HS-27A (cell line): ENCODE data around the gene HS3ST6.
"Not testable (repeated sequence)": the region's sequence is repeated elsewhere in the genome, so short reads cannot be mapped to it uniquely, and the experiment has no call there.

Experiments used
- DNase-seq: peaks from one replicate; pipeline ENCODE4 v3.0.0-alpha.2; 2012; ENCODE audit warnings: low read depth, missing footprints

Gene HS3ST6

DNA sequence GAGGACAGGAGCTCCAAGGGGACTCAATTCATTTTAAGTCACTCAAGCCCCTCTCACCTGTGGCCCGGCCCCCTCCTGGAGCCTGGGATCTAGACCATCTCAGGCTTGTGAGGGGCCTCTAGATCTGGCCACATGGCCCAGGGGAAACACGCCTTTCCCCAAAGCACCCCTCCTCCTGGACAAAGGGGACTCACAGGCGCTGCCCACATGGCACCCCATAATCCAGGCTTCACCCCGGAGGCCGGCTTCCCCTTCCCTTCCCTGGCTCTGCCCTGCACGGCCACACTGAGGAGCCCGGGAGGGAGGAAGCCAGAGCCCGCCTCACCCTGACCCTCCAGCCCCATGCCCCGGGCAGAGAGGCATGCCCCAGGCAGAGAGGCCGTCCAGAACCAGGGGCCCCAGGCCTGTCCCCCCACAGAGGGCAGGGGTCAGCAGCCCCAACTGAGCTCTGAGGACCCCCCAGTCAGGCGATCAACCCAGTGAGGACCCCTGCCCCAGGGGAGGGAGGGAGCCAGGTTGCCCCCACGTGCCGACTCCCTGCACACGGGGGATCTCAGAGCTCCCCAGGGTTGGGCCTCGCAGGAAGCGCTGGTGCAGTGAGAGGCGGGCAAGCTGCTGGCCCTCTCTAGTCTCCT is 10.9 kb downstream of the HS3ST6 start:
- DNase-seq = no peak

DNA sequence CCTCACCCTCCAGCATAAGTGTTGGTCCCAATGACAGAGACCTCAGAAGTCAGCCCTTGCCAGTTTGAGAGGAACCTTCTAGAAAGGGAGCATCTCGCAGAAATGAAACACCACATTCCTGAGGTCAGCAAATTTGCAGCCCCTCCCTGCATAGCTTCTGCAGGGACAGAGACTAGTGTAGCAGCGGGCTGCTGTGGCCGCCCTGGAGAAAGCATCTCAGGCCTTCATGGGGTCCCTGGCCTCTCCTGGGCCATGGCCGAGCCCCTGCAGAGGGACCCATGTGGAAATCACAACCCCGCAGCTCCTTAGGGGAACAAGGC is 11.4 kb downstream of the HS3ST6 start:
- DNase-seq = no peak

DNA sequence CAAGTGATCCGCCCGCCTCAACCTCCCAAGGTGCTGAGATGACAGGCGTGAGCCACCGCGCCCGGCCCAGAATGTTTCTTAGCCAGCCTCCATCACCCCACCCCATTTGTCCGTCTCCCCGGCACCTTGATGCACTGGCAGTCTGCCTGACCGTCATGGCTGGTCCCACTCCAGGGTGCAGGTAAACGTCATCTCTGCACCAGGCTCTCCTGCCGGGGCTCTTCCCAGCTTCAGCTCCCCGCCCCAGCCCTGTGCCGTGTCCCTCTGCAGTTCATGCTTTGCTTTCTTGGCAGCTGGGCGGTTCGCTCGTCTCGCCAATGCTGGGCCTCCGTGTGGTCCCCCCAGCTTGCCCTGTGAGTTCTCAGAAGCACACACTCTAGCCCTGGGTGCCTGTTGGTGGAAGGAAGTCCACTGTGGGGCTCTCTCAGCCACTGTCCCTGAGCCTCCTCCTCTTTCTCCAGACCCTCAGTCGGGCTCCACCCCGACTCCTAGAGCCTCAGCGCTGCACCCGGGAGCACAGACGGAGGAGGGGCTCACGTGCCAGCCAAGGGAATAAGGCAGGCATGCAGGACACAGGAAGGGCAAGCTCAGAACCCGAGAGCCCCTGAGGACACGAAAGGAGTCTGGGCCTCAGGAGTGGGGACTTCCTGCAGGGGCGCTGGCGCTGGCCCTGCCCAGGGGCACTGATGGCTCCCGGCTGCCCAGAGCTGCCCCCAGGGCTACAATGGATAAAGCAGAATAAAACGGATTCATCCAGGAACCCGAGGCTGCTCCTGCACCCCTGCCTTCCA is 12.0 kb downstream of the HS3ST6 start:
- DNase-seq = no peak

DNA sequence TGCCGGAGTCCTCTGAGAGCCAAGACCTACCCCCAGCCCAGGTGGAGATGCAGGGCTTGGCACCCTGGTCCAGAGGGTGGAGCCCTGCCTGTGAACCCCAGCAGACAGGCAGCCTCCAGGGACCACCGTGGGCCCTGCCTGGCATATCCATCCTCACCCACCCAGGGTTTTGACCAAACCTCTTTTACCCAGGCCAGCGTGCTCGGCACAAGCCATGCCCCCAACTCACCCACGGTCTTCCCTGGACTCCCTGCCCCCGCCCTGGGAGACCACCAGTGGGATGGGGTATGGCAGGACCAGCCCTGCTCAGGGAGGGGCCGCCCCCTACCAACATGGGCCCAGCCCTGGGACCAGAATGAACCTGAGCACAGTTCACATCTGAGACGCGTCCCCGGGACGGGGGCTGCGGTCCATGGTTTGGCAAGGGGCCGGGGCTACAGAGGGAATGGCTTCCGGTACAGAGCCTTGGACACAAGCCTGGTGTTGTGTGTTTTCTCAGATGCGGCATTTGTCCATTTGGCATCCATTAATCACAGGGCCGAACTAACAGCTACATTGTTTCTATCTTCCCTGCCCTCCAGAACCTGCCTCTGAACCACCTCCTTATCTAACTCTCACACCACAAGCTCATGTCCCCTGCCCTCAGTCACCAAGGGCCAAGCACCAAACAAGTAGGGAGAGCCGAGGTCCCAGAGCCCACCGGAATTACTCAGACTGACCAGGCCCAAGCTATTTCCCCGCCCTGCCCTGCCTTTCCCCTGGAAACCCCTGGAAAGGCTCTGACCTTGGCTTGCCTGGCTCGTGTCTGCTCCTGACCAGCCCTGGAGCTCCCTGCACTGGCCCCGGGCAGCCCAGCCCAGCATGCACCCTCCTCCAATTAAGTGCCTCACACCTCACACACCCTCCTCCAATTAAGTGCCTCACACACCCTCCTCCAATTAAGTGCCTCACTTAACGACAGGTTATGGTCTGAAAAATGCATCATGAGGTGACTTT is 14.1 kb downstream of the HS3ST6 start:
- DNase-seq = no peak

DNA sequence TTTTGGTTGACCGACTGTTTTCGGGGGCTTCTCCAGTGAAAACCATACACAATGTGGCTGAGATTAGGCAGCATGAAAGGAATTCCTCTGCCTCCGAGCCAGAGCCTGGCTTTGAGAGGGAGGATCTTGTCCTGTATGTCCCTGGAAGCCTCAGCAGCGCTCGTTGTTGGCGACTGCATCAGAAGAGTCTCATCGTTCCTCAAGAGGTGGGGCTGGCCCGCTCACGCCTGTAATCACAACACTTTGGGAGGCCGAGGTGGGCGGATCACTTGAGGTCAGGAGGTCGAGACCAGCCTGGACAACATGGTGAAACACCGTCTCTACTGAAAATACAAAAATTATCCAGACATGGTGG is 15.0 kb downstream of the HS3ST6 start:
- DNase-seq = no peak

DNA sequence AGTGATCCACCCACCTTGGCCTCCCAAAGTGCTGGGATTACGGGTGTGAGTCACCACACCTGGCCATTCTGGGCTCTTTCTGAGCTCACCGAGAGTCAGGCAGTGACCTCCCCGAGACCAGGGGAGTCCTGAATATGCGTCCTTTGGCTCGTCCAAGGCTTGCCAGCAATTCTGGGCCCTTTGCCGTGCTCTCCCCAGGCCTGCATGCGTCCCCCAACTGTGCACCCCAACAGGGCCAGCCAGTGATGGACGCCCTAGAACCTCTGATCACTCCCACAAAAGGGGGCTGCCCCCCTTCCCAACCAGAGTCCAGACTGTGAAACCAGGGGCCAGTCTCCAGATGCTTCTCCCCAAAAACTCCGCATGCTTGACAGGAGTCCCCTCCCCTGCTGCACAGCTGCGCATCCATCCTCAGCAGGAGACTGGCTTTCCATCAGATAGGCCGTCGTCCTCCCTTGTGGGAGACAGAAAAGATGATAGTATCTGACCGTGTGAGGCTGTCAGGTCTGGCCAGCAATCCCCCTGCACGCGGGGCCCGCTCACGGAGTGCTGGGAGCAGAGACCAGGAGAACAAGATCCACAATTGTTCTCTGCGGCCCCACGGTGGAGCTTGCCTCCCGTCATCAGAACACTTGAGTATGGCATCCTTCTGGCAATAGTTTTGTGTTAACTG is 15.5 kb downstream of the HS3ST6 start:
- DNase-seq = no peak

DNA sequence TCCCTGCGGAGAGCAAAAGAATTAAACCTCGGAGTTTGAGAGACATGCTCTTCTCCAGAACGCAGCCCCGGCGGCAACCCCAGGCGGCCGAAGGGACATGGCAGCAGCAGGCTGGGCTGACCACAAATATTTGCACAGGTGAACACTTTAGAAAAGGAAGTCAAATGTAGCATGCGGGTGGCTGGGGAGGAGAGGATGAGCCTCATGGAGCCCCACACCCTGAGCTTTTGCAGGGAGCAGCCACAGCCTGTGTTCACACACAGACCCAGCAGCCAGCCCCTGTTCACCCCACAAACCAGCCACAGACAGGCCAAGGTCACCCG is 17.8 kb downstream of the HS3ST6 start:
- DNase-seq = no peak

DNA sequence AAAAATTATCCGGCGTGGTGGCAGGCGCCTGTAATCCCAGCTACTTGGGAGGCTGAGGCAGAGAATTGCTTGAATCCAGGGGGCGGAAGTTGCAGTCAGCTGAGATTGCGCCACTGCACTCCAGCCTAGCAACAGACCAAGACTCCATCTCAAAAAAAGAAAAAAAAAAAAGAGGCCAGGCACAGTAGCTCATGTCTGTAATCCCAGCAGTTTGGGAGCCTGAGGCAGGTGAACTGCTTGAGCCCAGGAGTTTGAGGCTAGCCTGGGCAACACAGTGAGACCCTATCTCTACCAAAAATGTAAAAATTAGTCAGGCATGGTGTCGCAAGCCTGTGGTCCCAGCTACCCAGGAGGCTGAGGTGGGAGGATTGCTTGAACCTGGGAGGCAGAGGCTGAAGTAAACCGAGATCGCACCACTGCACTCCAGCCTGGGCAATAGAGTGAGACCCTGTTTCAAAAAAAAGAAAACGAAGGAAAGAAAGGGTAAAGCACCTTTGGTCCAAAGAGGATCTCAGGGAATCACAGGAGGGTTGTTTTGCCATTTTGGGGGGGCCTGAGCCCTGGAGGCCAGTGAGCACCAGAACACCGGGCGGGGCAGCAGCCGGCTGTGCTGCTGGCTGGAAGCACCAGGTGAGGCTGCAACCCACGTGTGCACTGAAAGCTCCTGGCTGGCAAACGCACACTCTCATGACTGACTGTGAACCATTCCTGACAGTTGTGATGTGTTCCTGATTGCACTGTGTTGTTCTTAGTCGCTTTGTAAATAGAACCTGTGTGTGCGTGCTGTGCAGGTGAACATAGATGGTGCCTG is 18.4 kb downstream of the HS3ST6 start:
- no peak for DNase-seq

DNA sequence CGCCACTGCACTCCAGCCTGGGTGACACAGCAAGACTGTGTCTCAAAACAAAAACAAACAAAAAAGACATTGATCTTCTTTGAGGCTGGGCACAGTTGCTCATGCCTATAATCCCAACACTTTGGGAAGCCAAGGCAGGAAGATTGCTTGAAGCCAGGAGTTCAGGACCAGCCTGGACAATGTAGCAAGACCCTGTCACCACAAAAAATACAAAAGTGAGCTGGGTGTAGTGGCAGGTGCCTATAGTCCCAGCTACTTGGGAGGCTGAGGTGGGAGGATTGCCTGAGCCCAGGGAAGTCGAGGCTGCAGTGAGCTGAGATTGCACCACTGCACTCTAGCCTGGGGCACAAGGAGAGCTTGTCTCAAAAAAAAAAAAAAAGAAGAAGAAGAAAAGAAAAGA is 20.5 kb downstream of the HS3ST6 start:
- DNase-seq = not testable (repeated sequence)

DNA sequence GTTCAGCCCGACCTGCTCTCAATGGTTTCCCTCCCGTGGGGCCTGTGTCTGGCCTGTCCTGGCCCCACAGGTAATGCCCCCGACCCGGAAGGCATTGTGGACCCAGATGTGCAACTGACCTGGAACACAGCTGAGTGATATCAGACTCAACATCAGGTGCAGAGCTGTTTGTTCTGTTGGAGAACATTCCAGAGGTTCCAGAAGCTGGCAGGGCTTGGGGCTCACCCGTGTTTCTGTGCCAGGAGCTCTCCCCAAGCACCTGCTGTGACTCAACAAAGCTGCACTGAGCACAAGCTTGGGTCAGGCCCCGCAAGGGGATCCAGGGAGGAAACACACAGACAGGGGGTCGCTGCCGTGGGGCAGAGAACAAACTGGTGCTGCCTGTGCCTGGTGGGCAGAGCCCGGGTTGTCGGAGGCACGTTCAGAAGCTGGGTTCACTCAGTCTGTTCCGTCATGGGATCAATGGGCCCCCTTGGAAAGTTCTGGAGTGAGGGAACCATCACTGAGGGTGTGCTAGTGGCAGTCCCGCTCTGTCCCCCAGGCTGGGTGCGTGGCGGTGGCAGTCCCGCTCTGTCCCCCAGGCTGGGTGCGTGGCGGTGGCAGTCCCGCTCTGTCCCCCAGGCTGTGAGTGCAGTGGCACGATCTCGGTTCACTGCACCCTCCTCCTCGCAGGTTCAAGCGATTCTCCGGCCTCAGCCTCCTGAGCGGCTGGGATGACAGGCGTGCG is 22.1 kb downstream of the HS3ST6 start:
- no peak for DNase-seq

DNA sequence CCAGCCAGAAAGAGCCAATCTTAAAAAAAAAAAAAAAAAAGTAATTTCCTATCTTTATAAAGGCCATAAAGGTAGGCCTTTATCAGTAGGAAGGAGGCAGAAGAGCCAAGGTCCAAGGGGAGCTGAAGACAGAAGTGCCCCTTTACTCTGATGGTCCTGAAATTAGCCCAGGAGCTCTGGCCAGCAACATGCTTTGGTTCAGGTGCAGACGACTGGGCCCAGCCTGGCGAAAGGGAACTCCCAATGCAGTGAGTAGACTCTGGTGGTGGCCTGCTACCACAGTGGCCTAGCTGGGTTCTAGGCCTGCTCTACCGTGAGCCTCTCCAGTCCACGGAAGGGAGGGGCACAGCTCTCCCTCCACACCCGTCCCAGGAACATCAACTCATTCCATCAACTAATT is 23.1 kb downstream of the HS3ST6 start:
- no peak for DNase-seq

DNA sequence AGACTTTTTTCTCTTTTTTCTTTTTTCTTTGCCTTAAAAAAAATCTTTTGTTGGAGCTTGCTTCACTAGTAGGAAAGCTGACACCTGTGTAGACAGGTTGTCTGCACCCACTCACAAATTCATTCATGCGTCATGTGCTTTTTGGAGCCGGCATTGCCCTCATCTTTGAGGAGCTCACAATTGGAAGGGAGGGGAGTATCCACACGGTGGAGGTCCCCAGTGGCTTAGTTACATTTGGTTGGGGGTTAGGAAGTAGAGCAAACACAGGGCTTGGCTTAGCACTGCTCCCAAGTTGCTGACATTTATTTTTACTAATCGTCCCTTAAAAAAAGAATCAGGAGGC is 27.5 kb downstream of the HS3ST6 start:
- DNase-seq = no peak

DNA sequence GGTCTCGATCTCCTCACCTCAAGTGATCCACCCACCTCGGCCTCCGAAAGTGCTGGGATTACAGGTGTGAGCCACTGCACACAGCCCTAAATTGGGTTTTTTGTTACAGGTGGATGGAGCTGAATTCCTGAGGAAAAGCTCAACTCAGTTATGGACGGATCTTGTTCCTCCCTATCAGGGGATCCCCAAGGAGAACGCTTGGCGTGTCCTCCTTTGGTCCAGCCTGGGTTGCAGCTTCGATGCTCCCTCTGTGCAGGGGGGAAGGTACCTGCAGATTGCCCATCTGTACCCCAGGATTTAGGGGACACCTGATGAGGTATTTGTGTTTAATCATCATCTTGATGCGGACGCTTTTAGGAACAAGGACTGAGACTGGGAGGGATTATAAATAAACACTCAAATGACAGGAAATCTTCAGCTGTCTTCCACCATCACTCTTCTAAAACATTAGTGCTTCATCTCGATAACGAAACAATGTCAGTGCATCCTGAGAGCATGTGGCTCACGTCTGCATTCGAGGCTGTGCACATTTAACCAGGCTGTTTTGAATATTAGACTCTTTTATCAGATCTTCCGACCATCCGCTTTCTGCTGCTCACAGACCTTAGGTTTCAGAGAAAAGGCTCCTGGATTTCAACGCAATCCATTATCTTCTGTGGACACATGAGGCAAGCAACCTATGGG is 28.0 kb downstream of the HS3ST6 start:
- DNase-seq = no peak

DNA sequence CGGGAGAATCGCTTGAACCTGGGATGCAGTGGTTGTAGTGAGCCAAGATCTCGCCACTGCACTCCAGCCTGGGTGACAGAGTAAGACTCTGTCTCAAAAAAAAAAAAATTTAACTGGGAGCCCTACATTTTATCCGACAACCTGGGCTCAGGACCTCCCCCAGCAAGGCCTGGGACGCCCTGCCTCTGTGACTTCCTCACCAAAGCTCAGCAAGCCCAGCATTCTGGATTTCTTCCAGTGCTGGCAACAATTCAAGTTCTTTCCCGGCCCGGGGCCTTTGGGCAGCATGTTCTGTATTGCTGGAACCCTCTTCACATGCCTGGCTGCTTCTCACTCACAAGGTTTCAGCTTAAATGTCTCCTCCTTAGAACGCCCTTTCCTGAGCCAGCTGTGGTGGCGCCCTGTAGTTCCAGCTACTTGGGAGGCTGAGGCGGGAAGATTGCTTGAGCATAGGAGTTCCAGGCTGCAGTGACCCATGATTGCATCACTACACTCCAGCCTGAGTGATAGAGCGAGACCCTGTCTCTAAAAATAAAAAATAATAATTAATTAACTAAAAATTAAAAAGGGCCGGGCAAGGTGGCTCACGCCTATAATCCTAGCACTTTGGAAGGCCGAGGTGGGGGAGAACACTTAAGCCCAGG is 30.4 kb downstream of the HS3ST6 start:
- DNase-seq = no peak

DNA sequence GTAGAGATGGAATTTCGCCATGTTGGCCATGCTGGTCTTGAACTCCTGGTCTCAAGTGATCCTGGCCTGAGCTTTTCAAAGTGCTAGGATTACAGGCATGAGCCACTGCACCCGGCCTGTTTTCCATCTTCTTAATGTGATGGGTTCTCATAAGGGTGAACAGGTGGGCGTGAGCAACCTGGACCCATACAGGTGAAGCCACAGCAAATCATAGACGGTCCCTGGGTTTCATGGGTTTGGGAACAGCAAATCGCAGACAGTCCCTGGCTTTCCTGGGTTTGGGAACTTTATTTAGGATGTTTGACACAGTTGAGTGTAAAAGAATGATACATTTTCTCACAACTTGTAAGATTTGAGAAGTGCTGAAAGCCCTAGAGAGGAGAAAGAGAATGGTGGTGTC is 33.3 kb downstream of the HS3ST6 start:
- DNase-seq = no peak

DNA sequence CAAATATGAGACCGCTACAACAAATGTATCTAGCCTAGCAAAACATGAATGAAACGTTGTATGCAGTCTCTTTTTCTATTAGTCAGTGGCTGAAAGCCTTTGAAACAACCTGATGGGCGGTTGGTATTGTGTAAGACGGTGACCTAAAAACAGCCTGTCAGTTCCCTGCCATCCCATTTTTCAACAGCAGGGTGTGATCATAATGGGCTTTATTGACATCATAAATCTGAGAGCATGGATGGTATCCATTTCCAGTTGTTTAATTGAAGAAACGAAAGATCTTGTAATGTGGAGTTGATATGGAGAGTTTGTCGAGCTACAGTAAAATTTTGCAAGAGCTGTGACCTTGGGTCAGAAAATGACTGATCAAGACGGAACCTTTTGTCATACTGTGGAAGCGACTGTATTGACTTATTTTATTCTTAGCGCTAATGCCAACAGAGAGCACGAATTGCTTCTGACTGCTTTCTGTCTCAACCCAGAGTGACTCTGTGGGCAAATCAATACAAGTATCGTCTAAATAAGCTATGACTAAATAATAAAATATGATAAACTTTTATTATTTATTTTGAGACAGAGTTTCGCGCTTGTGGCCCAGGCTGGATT is 34.0 kb downstream of the HS3ST6 start:
- no peak for DNase-seq

DNA sequence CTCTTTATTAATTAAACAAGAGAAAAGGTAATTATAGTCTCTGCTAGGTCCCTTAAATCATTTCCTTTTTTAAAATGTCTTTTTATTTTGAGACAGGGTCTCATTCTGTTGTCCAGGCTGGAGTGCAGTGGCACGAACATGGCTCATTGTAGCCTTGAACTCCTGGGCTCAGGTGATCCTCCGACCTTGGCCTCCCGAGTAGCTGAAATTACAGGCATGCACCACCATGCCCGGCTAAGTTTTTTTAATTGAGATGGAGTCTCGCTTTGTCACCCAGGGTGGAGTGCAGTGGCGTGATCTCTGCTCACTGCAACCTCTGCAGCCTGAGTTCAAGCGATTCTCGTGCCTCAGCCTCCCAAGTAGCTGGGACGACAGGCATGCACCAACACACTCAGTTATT is 37.0 kb downstream of the HS3ST6 start:
- DNase-seq = not testable (repeated sequence)

DNA sequence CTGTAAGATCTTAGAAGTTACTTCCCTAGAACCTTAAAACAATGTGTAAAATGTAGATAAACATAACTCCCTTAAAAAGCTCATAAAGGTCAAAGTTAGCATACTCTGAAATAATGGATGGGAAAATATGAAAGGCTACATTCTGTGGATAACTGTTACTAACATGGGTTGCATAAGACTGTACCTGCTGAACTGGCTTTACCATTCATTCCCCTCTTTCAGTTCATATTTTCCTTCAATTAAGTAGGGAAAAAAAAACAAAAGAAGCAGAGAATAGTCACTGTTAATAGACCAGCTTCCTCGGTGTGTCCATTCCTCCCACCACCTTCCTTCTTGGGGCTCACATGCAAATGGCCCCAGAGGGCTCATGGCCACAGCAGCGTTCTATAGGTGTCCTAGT is 38.7 kb downstream of the HS3ST6 start:
- no peak for DNase-seq

DNA sequence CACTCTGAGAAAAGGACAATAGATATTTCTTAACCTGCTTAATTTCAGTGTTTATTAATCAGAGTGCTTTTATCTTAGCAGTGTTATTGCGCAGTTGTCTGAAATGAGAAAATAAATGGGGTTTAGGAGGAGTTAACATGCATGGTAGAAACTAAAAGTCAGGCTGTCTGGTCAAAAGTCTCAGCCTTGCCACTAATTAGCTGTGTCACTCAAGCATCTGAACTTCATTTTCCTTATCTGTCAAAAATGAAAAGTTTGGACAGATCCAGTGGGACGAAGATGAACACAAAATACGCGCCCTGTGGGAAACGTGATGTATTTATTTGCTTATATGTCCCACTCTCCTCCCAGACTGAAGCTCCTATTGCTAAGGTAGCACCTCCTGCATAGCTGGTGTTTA is 40.0 kb downstream of the HS3ST6 start:
- no peak for DNase-seq

DNA sequence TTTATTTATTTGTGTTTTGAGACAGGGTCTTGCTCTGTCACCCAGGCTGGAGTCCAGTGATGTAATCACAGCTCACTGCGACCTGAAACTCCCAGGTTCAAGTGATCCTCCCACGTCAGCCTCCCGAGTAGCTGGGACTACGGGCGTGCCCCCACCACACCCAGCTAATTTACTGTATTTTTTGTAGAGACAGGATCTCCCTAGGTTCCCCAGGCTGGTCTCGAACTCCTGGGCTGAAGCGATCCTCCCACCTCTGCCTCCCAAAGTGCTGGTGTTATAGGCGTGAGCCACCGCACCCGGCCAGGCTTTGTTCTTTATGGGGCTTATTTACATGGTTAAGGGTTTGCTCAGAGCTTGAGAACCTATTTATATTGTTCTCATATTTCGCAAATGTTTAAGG is 40.4 kb downstream of the HS3ST6 start:
- no peak for DNase-seq
